Measurements from ENCODE around the gene INHA.
A peak's percentile ranks its signal among the peaks of the same experiment; 100 is the strongest.

- TF ChIP-seq FOXM1 (IDR thresholded peaks at IDR 0.05; ENCODE audit: borderline replicate concordance, low read depth) = no peak
- no peak for TF ChIP-seq REST (IDR thresholded peaks at IDR 0.05; ENCODE audit: low read depth)
- TF ChIP-seq EP300 (IDR thresholded peaks at IDR 0.05; ENCODE audit: borderline replicate concordance) = no peak
- peak; percentile 8; the same call in 1 of the 2 replicates for TF ChIP-seq RAD21 (IDR thresholded peaks at IDR 0.05; ENCODE audit: low read depth)
Measured at GRCh38 chr2:219597552-219598307, 25.6 kb downstream of the INHA start, which contains the start of gene STK11IP.

Measured in Ishikawa (cell line).